ENCODE measurements around the gene CNOT10.

DNA sequence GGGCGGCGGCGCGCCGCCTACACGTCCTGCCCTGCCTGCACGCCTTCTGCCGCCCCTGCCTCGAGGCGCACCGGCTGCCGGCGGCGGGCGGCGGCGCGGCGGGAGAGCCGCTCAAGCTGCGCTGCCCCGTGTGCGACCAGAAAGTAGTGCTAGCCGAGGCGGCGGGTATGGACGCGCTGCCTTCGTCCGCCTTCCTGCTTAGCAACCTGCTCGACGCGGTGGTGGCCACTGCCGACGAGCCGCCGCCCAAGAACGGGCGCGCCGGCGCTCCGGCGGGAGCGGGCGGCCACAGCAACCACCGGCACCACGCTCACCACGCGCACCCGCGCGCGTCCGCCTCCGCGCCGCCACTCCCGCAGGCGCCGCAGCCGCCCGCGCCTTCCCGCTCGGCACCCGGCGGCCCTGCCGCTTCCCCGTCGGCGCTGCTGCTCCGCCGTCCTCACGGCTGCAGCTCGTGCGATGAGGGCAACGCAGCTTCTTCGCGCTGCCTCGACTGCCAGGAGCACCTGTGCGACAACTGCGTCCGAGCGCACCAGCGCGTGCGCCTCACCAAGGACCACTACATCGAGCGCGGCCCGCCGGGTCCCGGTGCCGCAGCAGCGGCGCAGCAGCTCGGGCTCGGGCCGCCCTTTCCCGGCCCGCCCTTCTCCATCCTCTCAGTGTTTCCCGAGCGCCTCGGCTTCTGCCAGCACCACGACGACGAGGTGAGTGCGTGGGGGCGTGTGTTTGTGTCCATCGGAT lies 133.4 kb downstream of the CNOT10 start:
- TF ChIP-seq, protein P1, sequence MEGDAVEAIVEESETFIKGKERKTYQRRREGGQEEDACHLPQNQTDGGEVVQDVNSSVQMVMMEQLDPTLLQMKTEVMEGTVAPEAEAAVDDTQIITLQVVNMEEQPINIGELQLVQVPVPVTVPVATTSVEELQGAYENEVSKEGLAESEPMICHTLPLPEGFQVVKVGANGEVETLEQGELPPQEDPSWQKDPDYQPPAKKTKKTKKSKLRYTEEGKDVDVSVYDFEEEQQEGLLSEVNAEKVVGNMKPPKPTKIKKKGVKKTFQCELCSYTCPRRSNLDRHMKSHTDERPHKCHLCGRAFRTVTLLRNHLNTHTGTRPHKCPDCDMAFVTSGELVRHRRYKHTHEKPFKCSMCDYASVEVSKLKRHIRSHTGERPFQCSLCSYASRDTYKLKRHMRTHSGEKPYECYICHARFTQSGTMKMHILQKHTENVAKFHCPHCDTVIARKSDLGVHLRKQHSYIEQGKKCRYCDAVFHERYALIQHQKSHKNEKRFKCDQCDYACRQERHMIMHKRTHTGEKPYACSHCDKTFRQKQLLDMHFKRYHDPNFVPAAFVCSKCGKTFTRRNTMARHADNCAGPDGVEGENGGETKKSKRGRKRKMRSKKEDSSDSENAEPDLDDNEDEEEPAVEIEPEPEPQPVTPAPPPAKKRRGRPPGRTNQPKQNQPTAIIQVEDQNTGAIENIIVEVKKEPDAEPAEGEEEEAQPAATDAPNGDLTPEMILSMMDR (IDR thresholded peaks at IDR 0.05), result no peak
- TF ChIP-seq POLR2A (IDR thresholded peaks at IDR 0.05), result no peak

Measured in vagina (tissue), 2 donors.